Left lobe of liver (tissue), 2 donors: ENCODE measurements around the gene C11orf71. TPM values are rescaled to one million over a fixed set of nuclear protein-coding genes. Genes with fewer than 3 reads are reported as not detected.

ENCODE experiments used
- ATAC-seq: fragments of 200-7000 bp; cut with Tn5 transposase; one replicate; pipeline ENCODE4 v1.9.1; 2020; ENCODE audit warnings: mild to moderate bottlenecking, moderate library complexity
- DNase-seq: peaks from one replicate; pipeline ENCODE4 v3.0.0-alpha.2; 2020; ENCODE audit warnings: low spot score
- total RNA-seq: library from RNA; stranded (reverse); gene quantifications from one replicate; pipeline ENCODE4 v1.2.1, GENCODE V29; 2021
- donor health status: DM: no; HTN: no; CAD: no; lungs with moderate emphysema.
- donor health status: DM: no; HTN: yes; CAD: no.

Gene C11orf71, protein sequence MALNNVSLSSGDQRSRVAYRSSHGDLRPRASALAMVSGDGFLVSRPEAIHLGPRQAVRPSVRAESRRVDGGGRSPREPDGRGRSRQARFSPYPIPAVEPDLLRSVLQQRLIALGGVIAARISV
- 11.9 TPM for total RNA-seq

DNA sequence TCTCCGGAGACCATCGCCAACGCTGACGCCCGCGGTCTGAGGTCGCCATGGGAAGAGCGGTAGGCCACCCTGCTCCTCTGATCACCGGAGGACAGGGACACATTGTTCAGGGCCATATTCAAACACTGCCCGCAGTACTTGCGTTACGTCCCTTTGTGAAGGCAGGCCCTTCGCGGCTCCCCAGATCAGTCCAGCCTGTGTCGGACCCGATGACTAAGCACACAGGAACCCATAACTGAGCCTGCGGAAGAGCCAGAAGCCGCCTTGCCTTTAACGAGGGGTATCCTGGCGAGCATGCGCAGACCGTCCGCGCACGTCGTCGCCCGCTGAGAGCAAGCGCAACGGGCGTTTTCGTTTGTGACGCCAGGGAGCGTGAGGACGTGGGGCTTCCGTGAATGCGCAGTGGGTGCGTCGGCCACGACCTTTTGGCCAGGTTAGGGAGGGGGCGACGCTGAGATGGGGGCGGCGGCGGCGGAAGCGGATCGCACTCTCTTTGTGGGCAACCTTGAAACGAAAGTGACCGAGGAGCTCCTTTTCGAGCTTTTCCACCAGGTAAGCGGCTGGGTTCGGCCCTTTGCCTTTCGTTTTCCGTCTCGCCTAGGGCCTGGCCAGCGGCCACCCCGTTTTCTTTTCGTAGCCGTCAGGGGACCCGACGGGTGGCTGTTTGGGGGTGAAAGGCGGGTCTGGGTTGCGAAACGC, at the start of gene C11orf71, which contains the start of gene RBM7:
Gene C11orf71, minus strand, starts transcription at position 296 of the 699 bp plus-strand sequence. Its CDS starts 180 bp downstream, at position 116.
Gene RBM7, plus strand, starts transcription at position 451 of the 699 bp plus-strand sequence. Its CDS starts 6 bp downstream, at position 457.
- DNase-seq (peak; percentile 99), ATAC-seq (peak; percentile 89)

DNA sequence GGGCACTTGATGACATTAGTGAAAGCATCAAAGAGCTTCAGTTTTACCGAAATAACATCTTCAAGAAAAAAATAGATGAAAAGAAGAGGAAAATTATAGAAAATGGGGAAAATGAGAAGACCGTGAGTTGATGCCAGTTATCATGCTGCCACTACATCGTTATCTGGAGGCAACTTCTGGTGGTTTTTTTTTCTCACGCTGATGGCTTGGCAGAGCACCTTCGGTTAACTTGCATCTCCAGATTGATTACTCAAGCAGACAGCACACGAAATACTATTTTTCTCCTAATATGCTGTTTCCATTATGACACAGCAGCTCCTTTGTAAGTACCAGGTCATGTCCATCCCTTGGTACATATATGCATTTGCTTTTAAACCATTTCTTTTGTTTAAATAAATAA, 49.5 kb upstream of the C11orf71 start:
- ATAC-seq (no peak), DNase-seq (no peak)

DNA sequence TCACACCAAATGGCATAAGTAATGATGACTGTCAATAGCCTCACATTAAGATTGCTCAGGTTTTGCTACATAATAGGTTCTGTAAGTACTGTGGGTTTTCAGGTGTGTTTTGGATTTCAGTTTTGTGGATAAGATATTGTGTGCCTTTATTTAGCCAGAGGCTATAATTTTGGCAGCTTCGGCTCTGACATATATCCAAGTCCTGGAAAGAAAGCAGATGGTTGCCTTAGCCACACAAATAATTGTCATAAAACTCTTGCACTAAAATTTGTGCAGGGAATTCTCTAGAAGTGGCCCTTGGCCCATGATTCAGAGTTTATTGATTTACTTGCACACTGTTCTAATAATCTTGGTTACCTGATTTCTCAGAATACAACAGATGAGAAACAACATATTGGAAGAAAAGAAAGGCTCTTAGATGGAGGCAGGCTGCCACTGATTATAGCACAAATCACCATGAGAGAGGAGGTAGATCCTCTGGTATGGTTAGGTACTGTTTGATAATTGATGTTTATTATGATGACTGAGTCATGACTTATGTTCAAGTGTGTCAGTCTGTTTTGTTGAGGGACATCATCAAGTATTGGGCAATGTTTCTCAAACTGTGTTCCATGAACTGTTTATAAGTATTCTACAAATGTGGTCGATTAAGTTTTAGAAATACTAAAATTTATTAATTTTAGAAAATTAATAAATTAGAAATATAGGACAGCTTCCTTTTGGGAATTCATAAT, 48.6 kb upstream of the C11orf71 start:
- ATAC-seq (peak; percentile 50), DNase-seq (no peak)

DNA sequence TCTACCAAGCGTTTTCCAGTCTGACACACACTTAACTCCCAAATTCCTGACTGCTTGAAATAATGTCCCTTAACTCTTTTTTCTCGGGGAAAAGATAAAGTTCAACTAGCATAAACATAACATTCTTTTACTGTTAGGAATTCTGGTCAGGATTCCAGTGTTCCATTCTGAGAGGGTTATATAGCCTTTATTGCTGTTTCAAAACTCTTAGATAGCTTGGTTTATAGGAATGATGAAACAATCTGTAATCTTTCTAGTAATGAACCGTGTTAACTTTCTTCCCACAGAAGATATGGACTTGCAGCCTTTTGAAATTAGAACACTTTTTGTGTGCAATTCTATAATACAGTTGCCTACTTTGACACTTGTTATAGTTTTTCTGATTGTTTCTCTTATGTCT, 47.6 kb upstream of the C11orf71 start:
- DNase-seq (no peak), ATAC-seq (no peak)

DNA sequence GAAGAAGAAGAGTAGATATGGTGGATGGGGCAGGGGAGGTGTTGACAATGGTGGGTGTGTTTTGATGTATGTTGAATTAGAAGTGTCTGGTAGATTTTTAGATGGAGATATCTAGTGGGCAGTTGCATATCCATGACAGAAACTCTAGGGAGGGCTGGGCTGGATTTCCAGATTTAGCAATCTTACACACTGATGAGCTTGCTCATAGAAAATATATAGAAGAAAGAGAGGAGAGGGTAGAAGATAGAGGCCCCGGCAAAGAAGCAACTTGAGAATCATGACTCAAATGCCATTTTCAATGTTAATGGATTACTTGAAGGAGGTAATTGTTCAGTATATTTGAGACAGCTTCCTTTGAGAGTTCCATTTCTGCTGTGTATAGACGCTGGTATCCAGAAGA, 47.1 kb upstream of the C11orf71 start:
- no peak for ATAC-seq

DNA sequence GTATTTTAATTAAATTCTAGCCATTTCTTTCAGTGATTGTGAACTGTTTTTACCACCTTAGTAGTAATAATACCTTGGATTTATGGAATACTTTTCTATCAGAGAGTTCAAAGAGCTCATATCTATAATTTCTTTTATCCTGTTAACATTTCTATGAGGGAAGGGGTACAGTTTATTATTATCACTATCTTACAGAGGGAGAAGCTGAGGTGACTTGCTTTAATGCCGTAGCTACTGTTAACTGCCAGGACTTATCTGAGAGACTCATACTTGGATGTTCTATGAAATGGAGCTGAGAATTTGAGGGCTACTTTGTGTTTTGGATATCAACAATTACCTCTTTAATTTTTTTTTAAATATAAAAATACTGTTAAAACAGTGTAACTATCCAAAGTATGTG, 42.2 kb upstream of the C11orf71 start:
- ATAC-seq = no peak
- DNase-seq = no peak

More for the DNA sequence above, 47.1 kb upstream of the C11orf71 start:
- no peak for DNase-seq

DNA sequence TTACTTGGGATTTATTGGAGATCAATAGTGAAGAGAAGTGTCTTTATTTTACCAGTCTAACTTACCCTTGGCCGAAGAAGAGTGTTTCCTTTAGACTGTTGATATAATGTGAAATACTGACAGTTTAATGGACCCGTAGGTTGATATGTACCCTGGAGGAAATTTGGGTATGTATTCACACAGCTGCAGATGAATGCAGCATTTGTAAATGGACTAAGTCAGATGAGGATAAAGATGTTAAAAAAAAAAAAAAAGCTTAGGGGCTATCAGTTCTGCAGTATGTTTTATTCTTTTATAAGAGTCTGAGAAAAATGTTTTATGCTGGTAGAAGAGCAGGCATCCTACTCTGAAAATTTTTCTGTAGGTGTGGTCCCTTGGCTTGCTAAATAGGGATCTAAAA, 41.6 kb upstream of the C11orf71 start:
- no peak for ATAC-seq
- DNase-seq = no peak

DNA sequence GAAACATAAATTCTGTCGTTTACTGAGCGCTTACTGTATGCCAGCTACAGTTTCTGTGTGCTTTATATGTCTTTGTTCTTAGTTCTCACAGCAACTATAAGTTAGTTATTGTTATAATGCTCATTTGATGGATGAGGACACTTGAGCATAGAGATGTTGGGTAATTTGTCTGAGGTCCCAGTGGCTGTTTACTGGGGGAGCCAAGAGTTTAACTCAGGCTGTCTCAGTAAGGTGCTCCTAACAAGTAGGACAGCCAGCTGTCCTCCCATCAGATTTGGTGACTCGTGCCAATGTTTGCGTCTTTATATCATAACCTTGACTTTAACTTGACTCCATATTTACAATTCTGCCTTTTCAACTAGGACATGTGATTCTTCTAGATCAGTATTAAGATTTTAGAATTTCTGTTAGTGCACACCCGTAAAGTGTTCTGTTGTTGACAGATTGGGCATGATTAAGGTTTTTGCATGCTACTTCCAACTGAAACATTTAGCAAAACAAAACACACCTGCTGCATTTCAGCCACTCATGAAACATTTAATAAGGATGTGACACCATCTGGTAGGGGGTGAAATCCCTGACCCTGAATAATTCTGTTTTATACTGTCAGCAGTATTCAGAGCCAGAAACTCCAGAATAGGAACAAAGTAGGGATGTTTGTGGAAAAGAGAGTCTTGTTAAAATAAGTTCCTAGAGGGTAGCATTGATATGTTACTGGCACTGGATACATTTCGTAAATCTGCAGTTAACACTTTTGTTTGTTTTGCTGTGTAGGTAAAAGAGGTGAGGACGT, 40.9 kb upstream of the C11orf71 start:
- ATAC-seq (no peak), DNase-seq (no peak)

DNA sequence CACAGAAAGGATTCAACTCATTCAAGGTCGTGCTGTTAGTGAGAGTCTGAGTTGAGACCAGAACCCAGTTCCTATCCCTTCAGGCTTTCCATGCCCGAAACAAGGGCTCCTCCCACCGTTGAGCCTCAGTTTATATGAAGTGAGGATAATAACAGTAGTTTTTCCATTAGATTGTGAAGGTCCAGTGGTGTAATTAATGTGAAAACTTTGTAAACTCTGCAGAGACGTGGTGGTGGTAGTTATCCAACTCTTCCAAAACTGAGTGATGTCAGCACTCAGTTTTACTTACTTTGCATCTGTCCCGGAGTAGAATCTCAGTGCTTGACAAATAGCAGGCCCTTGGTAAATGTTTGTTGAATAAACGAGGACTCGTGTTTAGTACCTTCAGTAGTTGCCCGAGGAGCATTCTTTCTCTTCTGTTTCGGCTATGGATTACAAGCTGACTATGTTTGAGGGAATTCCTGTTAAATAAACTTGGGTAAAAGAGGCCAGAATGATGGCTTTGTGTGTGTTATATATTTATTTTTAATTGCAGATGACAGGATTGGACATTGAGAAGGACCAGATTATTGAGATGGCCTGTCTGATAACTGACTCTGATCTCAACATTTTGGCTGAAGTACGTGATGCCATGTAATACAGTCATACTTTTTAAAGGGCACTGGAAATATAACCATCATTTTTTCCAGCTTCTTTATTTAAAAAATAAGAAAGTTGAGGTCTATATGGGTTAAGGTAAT, 40.0 kb upstream of the C11orf71 start:
- ATAC-seq (peak; percentile 18), DNase-seq (no peak)

DNA sequence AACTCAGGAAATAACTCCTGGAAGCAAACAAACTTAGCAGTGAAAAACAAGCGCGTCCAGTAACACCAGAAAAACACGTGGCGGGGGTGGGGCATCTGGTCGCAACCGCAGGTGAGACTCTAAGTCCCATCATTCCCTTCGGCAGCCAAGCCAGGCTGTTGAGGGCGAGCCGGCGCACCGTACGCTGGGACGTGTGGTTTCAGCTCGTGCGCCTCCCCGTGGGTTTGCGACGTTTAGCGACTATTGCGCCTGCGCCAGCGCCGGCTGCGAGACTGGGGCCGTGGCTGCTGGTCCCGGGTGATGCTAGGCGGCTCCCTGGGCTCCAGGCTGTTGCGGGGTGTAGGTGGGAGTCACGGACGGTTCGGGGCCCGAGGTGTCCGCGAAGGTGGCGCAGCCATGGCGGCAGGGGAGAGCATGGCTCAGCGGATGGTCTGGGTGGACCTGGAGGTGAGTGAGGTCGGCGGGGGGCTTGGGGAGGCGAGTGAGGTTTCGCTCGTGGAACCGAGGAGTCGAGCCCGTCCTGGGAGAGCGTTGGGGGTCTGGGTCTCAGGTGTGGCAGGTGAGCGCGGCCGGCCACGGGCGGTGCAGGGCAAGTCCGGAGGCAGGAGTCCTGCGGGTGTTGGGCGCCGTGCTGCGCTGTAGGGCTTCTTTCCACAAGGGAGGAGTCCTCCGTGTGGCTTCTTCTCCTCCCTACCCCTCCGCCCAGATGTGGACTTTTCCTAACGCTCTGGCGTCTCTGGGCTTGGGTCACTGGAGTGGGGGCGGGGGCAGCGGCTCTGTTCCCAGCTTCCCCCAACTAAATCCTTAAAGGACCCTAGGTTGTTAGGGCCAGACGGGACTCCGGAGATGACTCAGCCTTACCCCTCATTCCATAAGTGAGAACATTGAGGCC, 39.2 kb upstream of the C11orf71 start, which contains the start of gene REXO2:
Gene REXO2, plus strand, starts transcription at position 239 of the 892 bp plus-strand sequence. Its CDS starts 62 bp downstream, at position 301.
- DNase-seq (peak; percentile 97), ATAC-seq (peak; percentile 99)

DNA sequence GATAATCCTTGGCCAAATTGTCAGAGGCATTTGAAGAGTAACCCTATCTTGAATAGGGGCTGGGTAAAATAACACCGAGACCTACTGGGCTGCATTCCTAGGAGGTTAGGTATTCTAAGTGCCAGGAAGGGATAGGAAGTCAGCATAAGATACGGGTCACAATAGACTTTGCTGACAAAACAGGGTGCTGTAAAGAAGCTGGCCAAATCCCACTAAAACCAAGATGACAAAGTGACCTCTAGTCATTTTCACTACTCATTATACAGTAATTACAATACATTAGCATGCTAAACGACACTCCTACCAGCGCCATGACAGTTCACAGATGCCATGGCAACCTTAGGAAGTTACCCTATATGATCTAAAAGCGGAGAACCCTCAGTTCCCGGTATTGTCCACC, 38.0 kb upstream of the C11orf71 start:
- ATAC-seq (no peak), DNase-seq (no peak)

DNA sequence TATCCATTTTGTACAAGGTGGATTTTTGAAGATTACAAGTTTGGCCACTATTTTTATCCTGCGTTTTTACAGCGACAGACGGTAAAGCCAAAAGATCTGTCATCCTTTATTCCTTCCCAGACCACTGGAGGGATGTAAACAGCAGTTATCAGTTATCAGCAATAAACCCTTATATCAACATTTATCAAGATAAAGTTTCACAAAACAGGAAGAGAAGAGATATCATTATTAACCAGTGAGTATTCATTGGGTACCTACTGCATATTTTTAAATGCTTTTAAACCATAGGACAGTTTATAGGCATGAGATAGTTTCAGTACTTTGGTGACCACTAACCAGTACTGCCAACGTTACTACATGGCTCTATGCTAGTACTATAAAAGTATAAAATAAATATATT, 33.1 kb upstream of the C11orf71 start:
- ATAC-seq (no peak), DNase-seq (no peak)

DNA sequence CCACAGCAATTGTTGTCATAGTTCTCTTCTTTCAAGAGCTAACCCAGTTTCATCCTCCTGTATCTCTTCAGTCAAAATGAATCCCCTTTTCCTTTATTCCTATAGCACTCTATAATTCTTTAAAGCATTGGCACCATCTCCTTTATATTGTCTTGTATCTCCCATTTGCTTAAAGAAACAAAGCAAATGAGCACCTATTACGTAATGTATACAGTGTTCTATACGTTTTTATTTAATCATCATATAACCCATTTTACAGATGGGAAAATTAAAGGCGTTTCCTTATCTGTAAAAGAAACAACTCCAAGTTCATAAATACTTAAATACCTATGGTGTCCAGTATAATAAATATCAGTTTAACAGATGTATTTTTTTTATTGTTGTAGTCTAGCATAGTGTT, 32.6 kb upstream of the C11orf71 start:
- DNase-seq (no peak), ATAC-seq (no peak)

DNA sequence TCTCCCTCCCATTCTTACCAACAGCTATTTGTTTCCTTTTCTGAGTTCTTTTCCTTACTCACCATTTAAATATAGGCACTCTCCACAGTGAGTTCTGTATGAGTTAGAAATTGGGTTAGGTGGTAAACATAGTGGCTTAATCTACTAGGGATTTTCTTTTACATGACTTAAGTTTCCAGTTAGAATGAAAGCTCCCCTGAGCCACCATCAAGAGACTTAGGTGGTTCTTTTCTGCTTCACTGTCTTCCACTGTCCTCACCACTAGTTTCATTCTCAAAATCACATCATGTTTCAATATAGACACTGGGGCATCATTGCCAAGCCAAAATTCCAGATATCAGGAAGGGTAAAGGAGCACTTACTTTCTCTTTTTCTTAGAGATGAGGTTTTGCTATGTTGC, 30.0 kb upstream of the C11orf71 start:
- DNase-seq (no peak), ATAC-seq (no peak)

DNA sequence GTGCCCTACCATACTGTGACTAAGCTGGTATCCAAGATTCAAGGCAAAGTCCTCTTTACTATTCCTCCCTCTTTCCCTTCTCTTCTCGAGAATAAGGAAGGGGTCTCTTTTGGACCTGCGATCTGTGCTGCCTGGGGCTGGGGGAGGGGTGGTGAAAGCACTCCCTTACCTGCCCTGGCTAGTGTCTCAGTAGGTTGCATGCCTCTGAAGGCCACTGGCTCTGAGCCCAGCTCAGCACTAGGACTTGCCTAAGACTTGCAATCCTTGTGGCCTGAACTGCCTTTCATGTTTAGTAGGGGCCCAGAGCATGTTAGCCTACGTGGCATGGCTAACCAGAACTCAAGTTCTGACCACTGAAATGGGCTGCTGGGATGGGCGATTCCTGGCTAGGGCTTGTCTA, 26.0 kb upstream of the C11orf71 start:
- DNase-seq (peak; percentile 48), ATAC-seq (peak; percentile 80)

DNA sequence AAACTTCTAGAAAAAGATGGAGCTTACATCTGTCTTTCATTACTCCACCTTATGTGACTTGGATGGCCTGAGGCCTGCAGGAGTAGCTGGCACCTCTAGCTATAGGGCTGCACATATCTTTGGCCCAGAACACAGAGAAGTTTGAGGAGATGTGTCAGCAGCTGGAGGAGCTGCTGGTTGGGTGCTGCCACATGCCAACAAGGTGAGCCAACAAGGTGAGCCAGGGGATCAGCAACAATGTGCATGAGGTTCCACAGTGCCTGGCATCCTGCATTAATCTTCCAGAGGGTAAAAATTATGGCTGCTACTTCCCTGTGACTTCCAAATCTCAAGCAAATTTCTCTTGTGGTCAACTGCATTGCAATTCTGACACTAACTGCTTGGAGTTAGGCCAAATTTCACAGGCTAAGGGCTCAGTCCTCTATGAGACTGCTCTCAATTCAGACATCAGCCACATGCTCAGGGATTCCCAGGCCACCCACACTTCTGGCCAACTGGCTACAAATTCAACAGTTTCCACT, 16.2 kb upstream of the C11orf71 start:
- ATAC-seq (no peak), DNase-seq (no peak)

DNA sequence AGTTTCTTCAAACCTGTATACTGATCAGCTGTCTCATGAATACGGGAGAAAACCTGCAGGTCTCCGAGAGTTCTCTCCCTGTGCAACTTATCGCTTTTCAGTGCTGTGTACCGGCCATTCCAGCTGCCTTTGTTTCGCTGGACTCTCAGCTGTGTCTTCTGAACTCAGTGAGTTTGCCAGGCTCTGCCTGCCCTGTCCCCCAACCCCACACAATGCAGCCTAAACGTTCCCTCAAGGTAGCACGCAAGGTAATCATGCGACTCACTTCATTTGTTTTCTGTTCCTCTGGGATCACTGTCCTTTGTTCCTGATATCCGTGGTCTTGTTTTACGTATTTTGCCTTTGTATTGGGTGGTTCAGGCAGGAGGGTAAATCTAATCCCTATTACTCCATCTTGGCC, 13.6 kb upstream of the C11orf71 start:
- no peak for ATAC-seq
- DNase-seq = no peak

DNA sequence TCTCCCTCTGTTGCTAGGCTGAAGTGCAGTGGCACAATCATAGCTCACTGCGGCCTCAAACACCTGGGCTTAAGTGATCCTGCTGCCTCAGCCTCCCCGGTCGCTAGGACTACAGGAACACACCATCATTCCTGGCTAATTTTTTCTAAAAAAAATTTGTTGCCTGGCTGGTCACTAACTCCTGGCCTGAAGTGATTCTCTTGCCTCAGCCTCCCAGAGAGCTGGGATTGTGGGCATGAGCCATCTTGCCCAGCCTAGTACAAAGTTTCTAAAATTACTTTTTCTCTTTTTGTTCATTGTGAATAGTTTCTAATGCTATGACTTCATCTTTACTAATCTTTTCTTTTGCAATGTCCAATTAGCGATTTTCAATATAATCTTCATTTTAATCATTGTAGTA, 12.6 kb upstream of the C11orf71 start:
- ATAC-seq (no peak), DNase-seq (no peak)

DNA sequence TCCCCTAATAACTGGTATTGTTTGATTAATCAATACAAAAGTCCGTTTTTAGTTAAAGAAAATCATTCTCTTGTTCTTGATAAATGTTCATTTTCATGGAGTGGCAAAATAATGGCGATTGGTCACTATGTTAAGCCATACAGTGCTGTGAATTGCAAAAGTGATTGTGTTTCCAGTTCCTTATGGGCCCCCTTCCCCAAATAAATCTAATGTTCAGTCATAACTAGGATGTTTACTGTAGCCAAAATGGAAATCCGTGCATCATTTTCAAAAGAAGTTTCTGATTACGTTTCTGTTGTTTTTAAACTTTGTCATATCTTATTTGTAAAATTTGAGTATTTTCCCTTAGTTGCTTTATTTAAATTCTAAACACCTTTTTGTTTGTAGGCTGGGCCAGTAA, 1.0 kb upstream of the C11orf71 start:
- DNase-seq = no peak

More for the DNA sequence above, 1.0 kb upstream of the C11orf71 start:
- no peak for ATAC-seq
